Adipocyte (in vitro differentiated cells): ENCODE measurements around the gene PI16.
A peak's percentile ranks its signal among the peaks of the same experiment; 100 is the strongest.
"Not testable (repeated sequence)": the region's sequence is repeated elsewhere in the genome, so short reads cannot be mapped to it uniquely, and the experiment has no call there.

Experiments used
- DNase-seq: peaks from one replicate; pipeline ENCODE4 v3.0.0-alpha.2; 2015; ENCODE audit warnings: low read depth
- H3K27me3 ChIP-seq: replicated peaks from 2 replicates; pipeline ENCODE4 v1.7.0; 2013; ENCODE audit warnings: mild to moderate bottlenecking, low read length, moderate library complexity; ENCODE audit not compliant: control insufficient read depth, insufficient read depth
- H3K36me3 ChIP-seq: 2 replicates; pipeline ENCODE4 v1.7.0; 2013; ENCODE audit warnings: low read length, mild to moderate bottlenecking, moderate library complexity; ENCODE audit not compliant: control insufficient read depth, insufficient read depth, severe bottlenecking
- H3K4me1 ChIP-seq: 2 replicates; pipeline ENCODE4 v1.7.0; 2013; ENCODE audit warnings: mild to moderate bottlenecking, low read length, moderate library complexity; ENCODE audit not compliant: control insufficient read depth, insufficient read depth
- H3K4me3 ChIP-seq: 2 replicates; pipeline ENCODE4 v1.7.0; 2013; ENCODE audit warnings: mild to moderate bottlenecking, low read length, moderate library complexity
- H3K9ac ChIP-seq: 2 replicates; pipeline ENCODE4 v1.7.0; 2013; ENCODE audit warnings: mild to moderate bottlenecking, low read length, moderate library complexity
- H3K9me3 ChIP-seq: 2 replicates; pipeline ENCODE4 v1.7.0; 2013; ENCODE audit warnings: mild to moderate bottlenecking, low read length, moderate library complexity; ENCODE audit not compliant: control insufficient read depth

PI16 gene

DNA sequence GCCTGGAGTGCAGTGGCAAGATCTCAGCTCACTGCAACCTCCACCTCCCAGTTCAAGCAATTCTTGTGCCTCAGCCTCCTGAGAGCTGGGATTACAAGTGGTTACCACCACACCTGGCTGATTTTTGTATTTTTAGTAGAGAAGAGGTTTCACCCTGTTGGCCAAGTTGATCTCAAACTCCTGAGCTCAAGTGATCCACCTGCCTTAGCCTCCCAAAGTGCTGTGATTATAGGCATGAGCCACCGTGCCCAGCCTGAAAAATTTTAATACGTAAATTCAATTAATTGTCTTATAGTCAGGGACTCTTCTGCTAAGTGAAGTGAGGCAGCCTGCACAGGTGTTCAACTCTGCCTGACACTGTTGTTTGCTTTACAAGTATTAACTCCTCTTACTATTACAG lies 35.9 kb downstream of the PI16 start:
- not testable (repeated sequence) for H3K4me1 ChIP-seq, H3K27me3 ChIP-seq, H3K9me3 ChIP-seq, DNase-seq, H3K4me3 ChIP-seq, H3K9ac ChIP-seq, H3K36me3 ChIP-seq

DNA sequence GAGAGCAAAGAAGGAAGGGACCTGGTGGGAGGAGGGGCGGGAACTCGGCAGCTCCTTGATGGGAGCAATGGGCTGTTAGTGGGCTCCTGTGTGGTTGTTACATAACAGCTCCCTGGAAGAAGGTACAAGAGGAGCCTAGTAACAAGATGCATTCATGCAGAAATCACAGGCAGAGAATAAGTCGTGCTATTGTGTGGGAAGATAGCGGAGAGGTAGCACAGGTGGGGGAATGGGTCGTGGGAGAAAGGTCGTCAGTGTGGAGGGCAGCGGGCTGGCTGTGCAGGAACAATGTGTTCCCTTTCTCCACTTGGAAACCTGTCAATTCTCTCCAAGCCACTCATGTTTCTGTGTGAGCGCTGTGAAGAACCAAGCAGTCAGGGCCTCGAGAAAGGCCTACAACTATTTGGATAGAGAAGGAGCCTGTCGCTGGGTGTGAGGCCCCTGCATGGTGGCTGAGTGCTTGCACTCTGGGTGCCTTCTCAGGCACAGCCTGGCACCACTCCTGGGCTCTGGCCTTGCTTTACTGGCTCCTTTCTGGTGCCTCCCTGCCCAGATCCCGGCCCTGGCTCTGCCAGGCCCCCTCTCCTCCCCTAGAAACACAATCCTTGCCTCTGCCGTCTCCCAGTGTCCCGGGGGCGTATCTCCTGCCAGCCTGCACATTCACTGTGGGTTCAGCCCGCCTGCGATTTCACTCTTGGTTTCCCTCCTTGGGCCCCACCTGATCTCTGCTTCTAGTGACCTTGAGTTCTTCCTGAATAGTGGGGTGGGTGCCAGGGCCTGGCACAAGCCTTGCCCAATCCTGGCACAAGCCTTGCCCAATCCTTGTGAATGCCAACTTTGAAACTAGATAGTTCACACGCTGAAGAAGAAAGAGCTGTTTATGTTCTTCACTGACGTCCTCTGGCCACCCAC lies 43.5 kb downstream of the PI16 start:
- no peak for DNase-seq
- no peak overlapping the region for H3K4me3 ChIP-seq
- H3K36me3 ChIP-seq: no peaks in the 10 kb centered on the region
- H3K27me3 ChIP-seq: peaks cover 17% of the 10 kb centered on the region
- peaks cover 18% of the 10 kb centered on the region for H3K4me1 ChIP-seq
- H3K9ac ChIP-seq: peak overlapping the region; percentile 37
- H3K9me3 ChIP-seq: no peaks in the 10 kb centered on the region

DNA sequence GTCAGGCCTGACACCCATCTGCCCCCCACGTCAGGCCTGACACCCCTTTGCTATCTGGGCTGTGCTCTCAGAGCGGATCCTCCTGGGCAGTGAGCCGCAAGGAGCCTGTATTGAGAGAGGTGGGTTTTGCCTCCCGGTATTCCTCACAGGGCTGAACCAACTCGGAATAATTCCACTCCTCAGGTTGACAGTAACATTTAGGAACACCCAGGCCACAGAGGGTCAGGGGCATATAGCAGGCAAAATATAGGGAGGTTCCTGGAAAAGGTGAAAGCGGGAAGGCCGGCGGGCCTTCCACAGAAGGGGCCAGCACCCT lies 44.1 kb downstream of the PI16 start:
- no peak for DNase-seq
- Histone ChIP-seq H3K27me3 (peaks cover 17% of the 10 kb centered on the region), H3K9ac (no peak overlapping the region), H3K36me3 (no peaks in the 10 kb centered on the region), H3K4me3 (no peak overlapping the region), H3K9me3 (no peaks in the 10 kb centered on the region), H3K4me1 (peaks cover 18% of the 10 kb centered on the region)

DNA sequence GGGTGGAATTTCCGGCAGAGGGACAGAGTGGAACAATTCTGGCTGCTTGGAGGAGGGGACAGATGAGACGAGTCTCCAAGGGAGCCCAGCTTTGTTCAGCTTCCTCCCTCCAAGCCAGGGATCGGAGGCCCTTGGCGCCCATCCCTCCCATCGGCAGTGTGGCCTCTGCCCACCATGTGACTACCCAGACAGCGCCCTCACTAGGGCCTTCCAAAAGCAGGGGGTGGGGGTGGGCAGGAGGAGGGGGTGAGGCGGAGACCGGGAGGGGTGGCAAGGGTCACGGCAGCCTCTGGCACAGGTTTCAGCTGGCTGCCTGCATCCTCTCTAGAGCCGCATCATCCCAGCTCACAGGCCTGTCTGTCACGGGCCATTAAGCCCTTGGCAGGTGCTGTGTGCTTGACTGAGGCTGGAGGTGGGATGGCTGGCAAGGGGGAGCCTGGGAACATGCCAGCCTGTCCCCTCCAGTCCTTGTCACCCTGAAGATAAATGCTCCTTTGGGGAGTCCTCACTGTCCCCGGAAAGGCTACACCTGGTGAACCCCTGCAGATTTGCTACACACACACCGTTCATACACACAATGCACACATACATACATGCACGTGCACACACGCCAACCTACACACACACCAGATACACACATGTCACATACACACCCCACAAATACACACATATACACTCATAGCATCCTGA lies 44.7 kb downstream of the PI16 start:
- Histone ChIP-seq H3K9ac (no peak overlapping the region), H3K27me3 (peaks cover 17% of the 10 kb centered on the region), H3K9me3 (no peaks in the 10 kb centered on the region), H3K4me3 (no peak overlapping the region), H3K4me1 (peaks cover 18% of the 10 kb centered on the region), H3K36me3 (no peaks in the 10 kb centered on the region)
- DNase-seq: no peak

DNA sequence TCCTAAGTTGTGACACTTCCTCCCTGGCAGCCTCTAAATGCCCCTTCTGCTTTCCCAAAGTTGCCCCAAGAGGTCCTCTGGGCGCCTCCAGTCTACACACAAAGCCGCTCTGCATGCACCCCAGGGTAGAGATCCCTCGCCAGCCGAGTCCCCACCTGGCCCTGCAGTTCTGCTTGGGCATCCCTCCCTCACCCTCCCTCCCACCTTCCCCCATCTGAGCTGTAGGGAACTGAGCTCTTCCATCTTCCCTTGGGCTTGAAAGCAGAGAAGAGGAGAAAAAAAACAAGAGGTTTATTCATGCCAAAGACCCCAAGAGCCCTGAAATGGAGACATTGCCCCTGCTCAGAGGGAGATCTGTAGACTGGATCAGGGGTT lies 45.2 kb downstream of the PI16 start:
- H3K27me3 ChIP-seq: peaks cover 17% of the 10 kb centered on the region
- no peaks in the 10 kb centered on the region for H3K36me3 ChIP-seq
- H3K9ac ChIP-seq: no peak overlapping the region
- no peak for DNase-seq
- H3K9me3 ChIP-seq: no peaks in the 10 kb centered on the region
- peaks cover 18% of the 10 kb centered on the region for H3K4me1 ChIP-seq
- no peak overlapping the region for H3K4me3 ChIP-seq

DNA sequence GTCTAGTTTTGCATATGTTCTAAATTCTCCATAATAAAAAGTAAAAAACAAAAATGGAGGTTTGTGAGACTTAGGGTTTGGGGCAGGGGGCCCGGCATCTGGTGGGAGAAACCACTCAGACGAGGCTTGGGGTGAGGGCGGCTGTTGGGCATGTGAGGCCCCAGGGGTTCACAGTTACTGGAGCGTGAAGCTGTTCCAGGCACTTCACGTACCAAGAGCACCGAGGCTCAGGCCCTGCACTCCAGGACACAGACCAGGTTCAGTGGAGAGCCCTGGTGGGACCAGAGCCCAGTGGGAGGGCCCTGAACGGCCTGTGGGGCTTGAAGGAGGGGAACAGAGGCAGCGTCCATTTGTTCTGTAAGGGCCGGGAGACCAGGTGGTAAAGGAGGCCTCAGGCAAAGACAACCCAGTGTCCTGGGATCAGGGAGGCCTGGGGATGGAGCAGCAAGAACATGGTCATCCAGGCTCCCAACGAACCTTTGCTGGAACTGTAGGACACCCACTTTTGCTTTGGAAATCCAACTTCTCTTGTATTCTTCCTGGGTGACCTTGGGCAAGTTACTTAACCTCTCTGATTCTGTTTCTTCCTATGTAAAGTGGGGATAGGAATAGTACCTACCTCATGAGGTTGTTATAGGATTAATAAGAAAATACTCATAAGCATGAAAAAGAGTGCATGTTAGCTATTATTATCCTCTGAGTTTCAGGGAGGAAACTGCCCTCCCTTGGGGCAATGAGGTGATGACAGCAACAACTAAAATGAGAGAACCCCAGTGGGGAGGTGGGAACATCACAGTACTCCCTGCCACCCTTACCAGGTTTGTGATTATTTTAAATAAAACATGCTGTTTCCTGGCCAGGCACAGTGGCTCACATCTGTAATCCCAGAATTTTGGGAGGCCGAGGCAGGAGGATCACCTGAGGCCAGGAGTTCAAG lies 49.8 kb downstream of the PI16 start:
- no peaks in the 10 kb centered on the region for H3K36me3 ChIP-seq
- no peak overlapping the region for H3K9ac ChIP-seq
- DNase-seq: no peak
- peaks cover 17% of the 10 kb centered on the region for H3K27me3 ChIP-seq
- no peaks in the 10 kb centered on the region for H3K9me3 ChIP-seq
- H3K4me1 ChIP-seq: peaks cover 14% of the 10 kb centered on the region
- no peak overlapping the region for H3K4me3 ChIP-seq

DNA sequence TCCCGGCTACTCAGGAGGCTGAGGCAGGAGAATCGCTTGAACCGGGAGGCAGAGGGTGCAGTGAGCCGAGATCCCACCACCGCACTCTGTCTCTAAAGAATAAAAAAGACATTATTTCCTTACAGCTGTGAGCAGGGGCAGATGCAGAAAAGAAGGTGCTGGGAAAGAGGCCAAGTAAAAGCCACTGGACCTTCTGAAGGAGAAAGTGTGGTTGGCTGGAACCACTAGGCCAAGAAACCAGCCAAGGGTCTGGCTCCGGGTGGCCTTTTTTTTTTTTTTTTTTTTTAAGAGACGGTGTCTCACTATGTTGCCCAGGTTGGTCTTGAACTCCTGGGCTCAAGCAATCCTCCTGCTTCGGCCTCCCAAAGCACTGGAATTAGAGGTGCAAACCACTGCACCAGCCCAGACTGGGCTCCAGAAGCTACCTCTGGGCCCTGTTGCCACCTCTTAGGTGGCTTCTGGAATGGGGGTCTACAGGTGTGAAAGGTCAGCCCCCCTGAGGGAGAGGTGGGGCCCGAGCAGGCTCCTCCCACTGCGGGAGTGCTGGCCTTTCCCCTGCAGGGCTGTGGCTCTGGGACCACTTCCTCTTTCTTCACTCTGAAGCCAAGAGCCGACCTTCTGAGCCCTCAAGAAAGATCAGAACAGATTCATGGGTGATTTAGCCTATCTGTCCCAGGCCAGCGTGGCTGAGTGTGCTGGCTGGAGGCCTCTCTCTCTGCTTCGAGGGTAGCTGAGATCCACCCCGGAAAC lies 50.7 kb downstream of the PI16 start, which contains the start of gene FGD2:
Gene FGD2 (plus strand): TSS at position 595 of the 750 bp plus-strand sequence. CDS start 163 bp downstream, outside the sequence.
- no peak within 1 kb of the TSS for H3K9ac ChIP-seq
- DNase-seq: no peak
- H3K27me3 ChIP-seq: peaks cover 17% of the 10 kb centered on the region
- H3K4me3 ChIP-seq: no peak within 1 kb of the TSS
- H3K9me3 ChIP-seq: peaks cover 3% of the 10 kb centered on the region
- peaks cover 15% of the 10 kb centered on the region for H3K4me1 ChIP-seq
- no peaks in the 10 kb centered on the region for H3K36me3 ChIP-seq

DNA sequence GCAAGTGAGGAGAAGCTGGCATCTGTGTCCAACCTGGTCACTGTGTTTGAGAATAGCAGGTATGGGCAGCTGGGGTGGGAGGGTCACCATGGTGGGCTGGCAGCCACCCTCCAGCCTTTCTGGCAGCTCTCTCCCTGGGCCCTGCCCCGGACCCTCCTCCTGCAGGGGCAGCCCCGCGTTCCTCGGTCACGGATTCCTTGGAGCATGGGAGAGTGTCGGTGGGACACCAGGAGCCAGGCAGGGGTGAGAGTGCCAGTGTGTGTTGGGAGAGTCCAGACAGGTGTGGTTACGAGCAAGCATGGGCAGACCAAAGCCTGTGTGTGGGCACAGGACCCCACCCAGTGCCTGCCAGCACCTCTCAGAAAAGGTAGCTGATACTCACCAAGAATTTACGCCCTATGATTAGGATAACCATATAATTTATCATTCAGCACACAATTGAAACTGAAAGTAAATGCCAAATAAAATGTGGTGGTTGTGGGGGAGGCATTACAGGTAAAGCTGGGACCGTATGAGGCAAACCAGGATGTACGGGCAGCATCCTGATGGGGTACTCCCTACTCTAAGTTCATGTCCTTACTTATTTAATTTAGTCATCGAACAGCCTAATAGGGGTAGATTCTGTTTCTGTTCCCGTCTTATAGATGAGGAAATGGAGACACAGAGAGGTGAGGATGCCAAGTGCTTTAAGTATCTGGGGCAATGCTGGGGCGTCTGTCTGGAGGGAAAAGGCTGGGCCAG lies 51.5 kb downstream of the PI16 start:
- Histone ChIP-seq H3K36me3 (no peaks in the 10 kb centered on the region), H3K4me1 (peaks cover 15% of the 10 kb centered on the region), H3K27me3 (peaks cover 13% of the 10 kb centered on the region), H3K4me3 (no peak overlapping the region), H3K9ac (no peak overlapping the region), H3K9me3 (peaks cover 5% of the 10 kb centered on the region)
- no peak for DNase-seq

DNA sequence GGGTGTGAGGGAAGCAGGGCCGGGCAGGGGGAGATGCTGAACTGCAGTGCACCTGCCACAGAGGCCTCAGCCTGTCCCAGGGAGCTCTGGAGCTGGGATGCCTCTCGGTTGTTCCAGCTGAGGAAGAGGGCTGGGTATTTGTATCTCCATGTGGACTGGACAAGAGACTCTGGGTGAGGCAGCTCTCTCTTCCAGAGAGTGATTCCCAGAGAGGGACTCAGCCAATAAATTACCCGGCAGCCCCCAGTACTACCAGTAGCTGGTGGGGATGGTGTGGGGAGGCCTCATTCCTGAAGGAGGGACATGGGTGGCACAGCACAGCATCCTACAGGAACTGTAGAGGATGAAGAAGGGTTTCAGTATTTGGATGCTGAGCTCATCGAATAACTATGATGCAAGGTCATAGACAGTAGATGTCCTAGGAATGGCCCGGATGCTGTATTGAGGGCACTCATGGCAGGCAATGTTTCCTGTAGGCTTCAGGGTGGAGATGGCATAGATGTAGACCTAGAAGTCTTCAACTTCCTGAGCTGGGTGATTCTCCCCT lies 52.3 kb downstream of the PI16 start:
- Histone ChIP-seq H3K4me1 (peaks cover 15% of the 10 kb centered on the region), H3K36me3 (no peaks in the 10 kb centered on the region), H3K27me3 (peaks cover 4% of the 10 kb centered on the region), H3K4me3 (no peak overlapping the region), H3K9me3 (peaks cover 5% of the 10 kb centered on the region), H3K9ac (no peak overlapping the region)
- peak; percentile 20 for DNase-seq
